GM23338 (cell line): ENCODE measurements around the gene MAP3K5. TPM values are rescaled to one million over a fixed set of nuclear protein-coding genes. Genes with fewer than 3 reads are reported as not detected.

ENCODE experiments used
- ATAC-seq: fragments of 200-7000 bp; cut with Tn5 transposase; 3 replicates; pipeline ENCODE4 v1.9.1; 2020
- DNase-seq: peaks from one replicate; pipeline ENCODE4 v3.0.0-alpha.2; 2015; ENCODE audit warnings: low spot score
- H2AFZ ChIP-seq: fragments of 200-600 bp; sonication (generic); 2 replicates; pipeline ENCODE4 v1.8.0; 2016; ENCODE audit warnings: antibody characterized with exemption, mild to moderate bottlenecking, moderate library complexity
- H3F3A ChIP-seq: fragments of 200-600 bp; sonication (generic); replicated peaks from 2 replicates; pipeline ENCODE4 v1.8.0; 2017; ENCODE audit warnings: antibody characterized with exemption, mixed run types, low read depth
- H3K27ac ChIP-seq: fragments of 200-600 bp; sonication (generic); 2 replicates; pipeline ENCODE4 v1.6.1; 2016; ENCODE audit warnings: low read depth
- H3K27me3 ChIP-seq: fragments of 200-600 bp; sonication (generic); 2 replicates; pipeline ENCODE4 v1.8.0; 2016; ENCODE audit warnings: mild to moderate bottlenecking, mixed run types, moderate library complexity; ENCODE audit not compliant: insufficient read depth
- H3K36me3 ChIP-seq: fragments of 200-600 bp; sonication (generic); 2 replicates; pipeline ENCODE4 v1.8.0; 2016; ENCODE audit warnings: mild to moderate bottlenecking; ENCODE audit not compliant: insufficient read depth
- H3K4me1 ChIP-seq: fragments of 200-600 bp; sonication (generic); 2 replicates; pipeline ENCODE4 v1.8.0; 2016; ENCODE audit warnings: mild to moderate bottlenecking, moderate library complexity; ENCODE audit not compliant: insufficient read depth
- H3K4me2 ChIP-seq: fragments of 200-600 bp; sonication (generic); 2 replicates; pipeline ENCODE4 v1.7.1; 2017; ENCODE audit warnings: mixed run types
- H3K4me3 ChIP-seq: fragments of 200-600 bp; sonication (generic); 2 replicates; pipeline ENCODE4 v1.6.1; 2016; ENCODE audit warnings: mixed run types
- H3K79me2 ChIP-seq: fragments of 200-600 bp; sonication (generic); replicated peaks from 2 replicates; pipeline ENCODE4 v1.8.0; 2017; ENCODE audit warnings: mild to moderate bottlenecking; ENCODE audit not compliant: insufficient read depth
- H3K9me2 ChIP-seq: fragments of 200-600 bp; sonication (generic); 2 replicates; pipeline ENCODE4 v1.8.0; 2017; ENCODE audit not compliant: insufficient read depth
- H4K20me1 ChIP-seq: fragments of 200-600 bp; sonication (generic); replicated peaks from 2 replicates; pipeline ENCODE4 v1.8.0; 2017; ENCODE audit warnings: mild to moderate bottlenecking; ENCODE audit not compliant: insufficient read depth
- H3K27ac Mint-ChIP-seq: 2 replicates; pipeline ENCODE4 v1.8.0; 2020; ENCODE audit warnings: inconsistent platforms, mild to moderate bottlenecking, moderate library complexity, mixed read lengths
- H3K27me3 Mint-ChIP-seq: 3 replicates; pipeline ENCODE4 v1.8.0; 2022; ENCODE audit warnings: low read depth, mild to moderate bottlenecking, moderate library complexity, mixed read lengths, inconsistent platforms; ENCODE audit not compliant: insufficient read depth, poor library complexity
- H3K36me3 Mint-ChIP-seq: 3 replicates; pipeline ENCODE4 v1.8.0; 2021; ENCODE audit warnings: low read depth, mild to moderate bottlenecking, inconsistent platforms, moderate library complexity, mixed read lengths
- H3K4me1 Mint-ChIP-seq: 3 replicates; pipeline ENCODE4 v1.8.0; 2020; ENCODE audit warnings: mild to moderate bottlenecking, inconsistent platforms, mixed read lengths
- H3K4me3 Mint-ChIP-seq: 3 replicates; pipeline ENCODE4 v1.8.0; 2021; ENCODE audit warnings: moderate library complexity, mild to moderate bottlenecking, inconsistent platforms, mixed read lengths
- H3K9me3 Mint-ChIP-seq: 3 replicates; pipeline ENCODE4 v1.8.0; 2020; ENCODE audit warnings: moderate library complexity, mild to moderate bottlenecking, inconsistent platforms, mixed read lengths
- CREB1 ChIP-seq: fragments of 250-450 bp; sonication (Bioruptor Pico); IDR thresholded peaks from 2 replicates; pipeline ENCODE4 v1.5.0; 2020; ENCODE audit warnings: low read depth, mild to moderate bottlenecking, moderate library complexity
- CTCF ChIP-seq, 2 experiments: fragments of 200-600 bp in 1 of 2; sonication (generic) in 1 of 2; conservative IDR thresholded peaks; 2 replicates each; pipeline versions ENCODE4 v1.5.1 to v1.6.1; 2016 to 2017; ENCODE audit warnings: antibody characterized with exemption in 2 of 2, low read depth in 2 of 2, mild to moderate bottlenecking in 2 of 2, moderate library complexity in 1 of 2
- EZH2 ChIP-seq: fragments of 200-600 bp; sonication (generic); IDR thresholded peaks from one replicate; pipeline ENCODE4 v1.8.0; 2017; ENCODE audit warnings: antibody characterized with exemption, mild to moderate bottlenecking, low read depth; ENCODE audit not compliant: unreplicated experiment
- EZH2phosphoT487 ChIP-seq: fragments of 200-600 bp; sonication (generic); IDR thresholded peaks from one replicate; pipeline ENCODE4 v1.8.1; 2018; ENCODE audit warnings: antibody characterized with exemption; ENCODE audit not compliant: unreplicated experiment
- JUNB ChIP-seq: IDR thresholded peaks from one replicate; pipeline ENCODE4 v1.6.1; 2016; ENCODE audit warnings: antibody characterized with exemption; ENCODE audit not compliant: unreplicated experiment
- NANOG ChIP-seq: IDR thresholded peaks from 2 replicates; pipeline ENCODE4 v1.6.1; 2016; ENCODE audit warnings: antibody characterized with exemption, borderline replicate concordance
- POLR2AphosphoS5 ChIP-seq: IDR thresholded peaks from 2 replicates; pipeline ENCODE4 v1.6.1; 2016; ENCODE audit warnings: antibody characterized with exemption, low read depth
- REST ChIP-seq: IDR thresholded peaks from one replicate; pipeline ENCODE4 v1.6.1; 2018; ENCODE audit warnings: antibody characterized with exemption; ENCODE audit not compliant: unreplicated experiment
- STAT1 ChIP-seq: IDR thresholded peaks from one replicate; pipeline ENCODE4 v1.6.1; 2016; ENCODE audit warnings: antibody characterized with exemption; ENCODE audit not compliant: unreplicated experiment
- ZNF114 ChIP-seq: fragments of 250-450 bp; sonication (Bioruptor Pico); IDR thresholded peaks from 2 replicates; pipeline ENCODE4 v1.5.0; 2020; ENCODE audit warnings: mild to moderate bottlenecking, moderate library complexity
- ZNF331 ChIP-seq: fragments of 250-450 bp; sonication (Bioruptor Pico); IDR thresholded peaks from 2 replicates; pipeline ENCODE4 v1.5.0; 2020; ENCODE audit warnings: low read depth, mild to moderate bottlenecking, moderate library complexity
- polyA plus RNA-seq: library from polyadenylated mRNA; unstranded; fragments of >200 nt; fragmentation: Nextera tagmentation; extraction: Ambion mirVana; gene quantifications from 2 replicates; pipeline ENCODE4 v1.2.1, GENCODE V29; 2016
- total RNA-seq: library from RNA; depleted of rRNA; stranded (reverse); fragments of >200 nt; shearing (Covaris generic); gene quantifications from 2 replicates; pipeline ENCODE4 v1.2.3, GENCODE V29; 2014
- TF ChIP-seq, protein P1 (sequence below): fragments of 250-450 bp; sonication (Bioruptor Pico); IDR thresholded peaks from 2 replicates; pipeline ENCODE4 v1.5.0; 2020; ENCODE audit warnings: mild to moderate bottlenecking, moderate library complexity
- TF ChIP-seq, protein P2 (sequence below): IDR thresholded peaks from 2 replicates; pipeline ENCODE4 v1.6.1; 2016; ENCODE audit warnings: antibody characterized with exemption

The MAP3K5 gene
- total and polyA plus RNA-seq, 2 experiments from 2014 or later: 0.76 to 2.8 TPM

- TF ChIP-seq CREB1 (CRISPR knock-in tag) (0 out of 2 replicates have a peak, but pooled peaks have one; percentile 9), REST (no peak), ZNF114 (CRISPR knock-in tag) (no peak), EZH2phosphoT487 (no peak), STAT1 (no peak), ZNF331 (CRISPR knock-in tag) (no peak), CTCF (conservative IDR thresholded peaks at IDR 0.05; ENCODE audit: low read depth in 2 of 2) (peak; percentile 97 to 99), NANOG (peak; percentile 23; the same call in 1 of the 2 replicates), EZH2 (no peak), POLR2AphosphoS5 (no peak), JUNB (no peak)
- TF ChIP-seq, protein P1, sequence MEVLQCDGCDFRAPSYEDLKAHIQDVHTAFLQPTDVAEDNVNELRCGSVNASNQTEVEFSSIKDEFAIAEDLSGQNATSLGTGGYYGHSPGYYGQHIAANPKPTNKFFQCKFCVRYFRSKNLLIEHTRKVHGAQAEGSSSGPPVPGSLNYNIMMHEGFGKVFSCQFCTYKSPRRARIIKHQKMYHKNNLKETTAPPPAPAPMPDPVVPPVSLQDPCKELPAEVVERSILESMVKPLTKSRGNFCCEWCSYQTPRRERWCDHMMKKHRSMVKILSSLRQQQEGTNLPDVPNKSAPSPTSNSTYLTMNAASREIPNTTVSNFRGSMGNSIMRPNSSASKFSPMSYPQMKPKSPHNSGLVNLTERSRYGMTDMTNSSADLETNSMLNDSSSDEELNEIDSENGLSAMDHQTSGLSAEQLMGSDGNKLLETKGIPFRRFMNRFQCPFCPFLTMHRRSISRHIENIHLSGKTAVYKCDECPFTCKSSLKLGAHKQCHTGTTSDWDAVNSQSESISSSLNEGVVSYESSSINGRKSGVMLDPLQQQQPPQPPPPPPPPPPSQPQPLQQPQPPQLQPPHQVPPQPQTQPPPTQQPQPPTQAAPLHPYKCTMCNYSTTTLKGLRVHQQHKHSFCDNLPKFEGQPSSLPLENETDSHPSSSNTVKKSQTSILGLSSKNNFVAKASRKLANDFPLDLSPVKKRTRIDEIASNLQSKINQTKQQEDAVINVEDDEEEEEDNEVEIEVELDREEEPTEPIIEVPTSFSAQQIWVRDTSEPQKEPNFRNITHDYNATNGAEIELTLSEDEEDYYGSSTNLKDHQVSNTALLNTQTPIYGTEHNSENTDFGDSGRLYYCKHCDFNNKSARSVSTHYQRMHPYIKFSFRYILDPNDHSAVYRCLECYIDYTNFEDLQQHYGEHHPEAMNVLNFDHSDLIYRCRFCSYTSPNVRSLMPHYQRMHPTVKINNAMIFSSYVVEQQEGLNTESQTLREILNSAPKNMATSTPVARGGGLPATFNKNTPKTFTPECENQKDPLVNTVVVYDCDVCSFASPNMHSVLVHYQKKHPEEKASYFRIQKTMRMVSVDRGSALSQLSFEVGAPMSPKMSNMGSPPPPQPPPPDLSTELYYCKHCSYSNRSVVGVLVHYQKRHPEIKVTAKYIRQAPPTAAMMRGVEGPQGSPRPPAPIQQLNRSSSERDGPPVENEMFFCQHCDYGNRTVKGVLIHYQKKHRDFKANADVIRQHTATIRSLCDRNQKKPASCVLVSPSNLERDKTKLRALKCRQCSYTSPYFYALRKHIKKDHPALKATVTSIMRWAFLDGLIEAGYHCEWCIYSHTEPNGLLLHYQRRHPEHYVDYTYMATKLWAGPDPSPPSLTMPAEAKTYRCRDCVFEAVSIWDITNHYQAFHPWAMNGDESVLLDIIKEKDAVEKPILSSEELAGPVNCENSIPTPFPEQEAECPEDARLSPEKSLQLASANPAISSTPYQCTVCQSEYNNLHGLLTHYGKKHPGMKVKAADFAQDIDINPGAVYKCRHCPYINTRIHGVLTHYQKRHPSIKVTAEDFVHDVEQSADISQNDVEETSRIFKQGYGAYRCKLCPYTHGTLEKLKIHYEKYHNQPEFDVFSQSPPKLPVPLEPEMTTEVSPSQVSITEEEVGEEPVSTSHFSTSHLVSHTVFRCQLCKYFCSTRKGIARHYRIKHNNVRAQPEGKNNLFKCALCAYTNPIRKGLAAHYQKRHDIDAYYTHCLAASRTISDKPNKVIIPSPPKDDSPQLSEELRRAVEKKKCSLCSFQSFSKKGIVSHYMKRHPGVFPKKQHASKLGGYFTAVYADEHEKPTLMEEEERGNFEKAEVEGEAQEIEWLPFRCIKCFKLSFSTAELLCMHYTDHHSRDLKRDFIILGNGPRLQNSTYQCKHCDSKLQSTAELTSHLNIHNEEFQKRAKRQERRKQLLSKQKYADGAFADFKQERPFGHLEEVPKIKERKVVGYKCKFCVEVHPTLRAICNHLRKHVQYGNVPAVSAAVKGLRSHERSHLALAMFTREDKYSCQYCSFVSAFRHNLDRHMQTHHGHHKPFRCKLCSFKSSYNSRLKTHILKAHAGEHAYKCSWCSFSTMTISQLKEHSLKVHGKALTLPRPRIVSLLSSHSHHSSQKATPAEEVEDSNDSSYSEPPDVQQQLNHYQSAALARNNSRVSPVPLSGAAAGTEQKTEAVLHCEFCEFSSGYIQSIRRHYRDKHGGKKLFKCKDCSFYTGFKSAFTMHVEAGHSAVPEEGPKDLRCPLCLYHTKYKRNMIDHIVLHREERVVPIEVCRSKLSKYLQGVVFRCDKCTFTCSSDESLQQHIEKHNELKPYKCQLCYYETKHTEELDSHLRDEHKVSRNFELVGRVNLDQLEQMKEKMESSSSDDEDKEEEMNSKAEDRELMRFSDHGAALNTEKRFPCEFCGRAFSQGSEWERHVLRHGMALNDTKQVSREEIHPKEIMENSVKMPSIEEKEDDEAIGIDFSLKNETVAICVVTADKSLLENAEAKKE (CRISPR knock-in tag): no peak
- TF ChIP-seq, protein P2, sequence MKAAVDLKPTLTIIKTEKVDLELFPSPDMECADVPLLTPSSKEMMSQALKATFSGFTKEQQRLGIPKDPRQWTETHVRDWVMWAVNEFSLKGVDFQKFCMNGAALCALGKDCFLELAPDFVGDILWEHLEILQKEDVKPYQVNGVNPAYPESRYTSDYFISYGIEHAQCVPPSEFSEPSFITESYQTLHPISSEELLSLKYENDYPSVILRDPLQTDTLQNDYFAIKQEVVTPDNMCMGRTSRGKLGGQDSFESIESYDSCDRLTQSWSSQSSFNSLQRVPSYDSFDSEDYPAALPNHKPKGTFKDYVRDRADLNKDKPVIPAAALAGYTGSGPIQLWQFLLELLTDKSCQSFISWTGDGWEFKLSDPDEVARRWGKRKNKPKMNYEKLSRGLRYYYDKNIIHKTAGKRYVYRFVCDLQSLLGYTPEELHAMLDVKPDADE: 0 out of 2 replicates have a peak, but pooled peaks have one; percentile 21
- no peak overlapping the region for H3K27ac Mint-ChIP-seq
- Histone ChIP-seq H3K79me2 (no peaks in the 10 kb centered on the region), H4K20me1 (no peaks in the 10 kb centered on the region), H3F3A (no peaks in the 10 kb centered on the region), H3K9me2 (no peaks in the 10 kb centered on the region), H3K27me3 (no peaks in the 10 kb centered on the region), H2AFZ (peak overlapping the region; percentile 43; the same call in 1 of the 2 replicates), H3K4me2 (no peak overlapping the region), H3K36me3 (no peaks in the 10 kb centered on the region), H3K4me3 (no peak overlapping the region), H3K4me1 (peaks cover 5% of the 10 kb centered on the region; the same call in 1 of the 2 replicates), H3K27ac (no peak overlapping the region)
- H3K4me1 Mint-ChIP-seq: peaks cover 11% of the 10 kb centered on the region
- peak; percentile 99 for ATAC-seq
- H3K4me3 Mint-ChIP-seq: no peak overlapping the region
- peak; percentile 97 for DNase-seq
- H3K36me3 Mint-ChIP-seq: no peaks in the 10 kb centered on the region
- no peaks in the 10 kb centered on the region for H3K27me3 Mint-ChIP-seq
- H3K9me3 Mint-ChIP-seq: no peaks in the 10 kb centered on the region
Measured at GRCh38 chr6:136643850-136644596, 148.3 kb downstream of the MAP3K5 start.
